ENCODE data around the gene BLZF1.

DNA sequence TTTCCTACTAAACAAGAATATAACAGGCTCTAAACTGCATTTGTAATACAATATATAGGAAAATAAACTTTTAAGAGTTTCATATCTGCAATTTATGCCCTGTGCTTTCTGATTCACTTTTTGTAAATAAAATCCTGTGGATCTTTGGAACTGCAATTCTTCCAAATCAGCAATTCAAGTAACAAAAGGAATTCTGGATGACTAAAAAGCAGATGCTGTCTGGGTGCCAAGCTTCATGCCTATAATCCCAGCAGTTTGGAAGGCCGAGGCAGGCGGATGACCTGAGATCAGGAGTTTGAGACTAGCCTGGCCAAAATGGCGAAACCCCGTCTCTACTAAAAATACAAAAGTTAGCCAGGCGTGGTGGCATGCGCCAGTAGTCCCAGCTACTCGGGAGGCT lies 6.7 kb upstream of the BLZF1 start:
- TF ChIP-seq, protein P1, sequence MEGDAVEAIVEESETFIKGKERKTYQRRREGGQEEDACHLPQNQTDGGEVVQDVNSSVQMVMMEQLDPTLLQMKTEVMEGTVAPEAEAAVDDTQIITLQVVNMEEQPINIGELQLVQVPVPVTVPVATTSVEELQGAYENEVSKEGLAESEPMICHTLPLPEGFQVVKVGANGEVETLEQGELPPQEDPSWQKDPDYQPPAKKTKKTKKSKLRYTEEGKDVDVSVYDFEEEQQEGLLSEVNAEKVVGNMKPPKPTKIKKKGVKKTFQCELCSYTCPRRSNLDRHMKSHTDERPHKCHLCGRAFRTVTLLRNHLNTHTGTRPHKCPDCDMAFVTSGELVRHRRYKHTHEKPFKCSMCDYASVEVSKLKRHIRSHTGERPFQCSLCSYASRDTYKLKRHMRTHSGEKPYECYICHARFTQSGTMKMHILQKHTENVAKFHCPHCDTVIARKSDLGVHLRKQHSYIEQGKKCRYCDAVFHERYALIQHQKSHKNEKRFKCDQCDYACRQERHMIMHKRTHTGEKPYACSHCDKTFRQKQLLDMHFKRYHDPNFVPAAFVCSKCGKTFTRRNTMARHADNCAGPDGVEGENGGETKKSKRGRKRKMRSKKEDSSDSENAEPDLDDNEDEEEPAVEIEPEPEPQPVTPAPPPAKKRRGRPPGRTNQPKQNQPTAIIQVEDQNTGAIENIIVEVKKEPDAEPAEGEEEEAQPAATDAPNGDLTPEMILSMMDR (IDR thresholded peaks at IDR 0.05): no peak
- TF ChIP-seq POLR2A (IDR thresholded peaks at IDR 0.05): no peak
